GM23338 (cell line): ENCODE measurements around the gene KRT9. TPM values are rescaled to one million over a fixed set of nuclear protein-coding genes. Genes with fewer than 3 reads are reported as not detected.
A peak's percentile ranks its signal among the peaks of the same experiment; 100 is the strongest.

Experiments used
- ATAC-seq: fragments of 200-7000 bp; cut with Tn5 transposase; 3 replicates; pipeline ENCODE4 v1.9.1; 2020
- DNase-seq: peaks from one replicate; pipeline ENCODE4 v3.0.0-alpha.2; 2015; ENCODE audit warnings: low spot score
- H2AFZ ChIP-seq: fragments of 200-600 bp; sonication (generic); 2 replicates; pipeline ENCODE4 v1.8.0; 2016; ENCODE audit warnings: antibody characterized with exemption, mild to moderate bottlenecking, moderate library complexity
- H3F3A ChIP-seq: fragments of 200-600 bp; sonication (generic); replicated peaks from 2 replicates; pipeline ENCODE4 v1.8.0; 2017; ENCODE audit warnings: antibody characterized with exemption, mixed run types, low read depth
- H3K27ac ChIP-seq: fragments of 200-600 bp; sonication (generic); 2 replicates; pipeline ENCODE4 v1.6.1; 2016; ENCODE audit warnings: low read depth
- H3K27me3 ChIP-seq: fragments of 200-600 bp; sonication (generic); 2 replicates; pipeline ENCODE4 v1.8.0; 2016; ENCODE audit warnings: mild to moderate bottlenecking, mixed run types, moderate library complexity; ENCODE audit not compliant: insufficient read depth
- H3K36me3 ChIP-seq: fragments of 200-600 bp; sonication (generic); 2 replicates; pipeline ENCODE4 v1.8.0; 2016; ENCODE audit warnings: mild to moderate bottlenecking; ENCODE audit not compliant: insufficient read depth
- H3K4me1 ChIP-seq: fragments of 200-600 bp; sonication (generic); 2 replicates; pipeline ENCODE4 v1.8.0; 2016; ENCODE audit warnings: mild to moderate bottlenecking, moderate library complexity; ENCODE audit not compliant: insufficient read depth
- H3K4me2 ChIP-seq: fragments of 200-600 bp; sonication (generic); 2 replicates; pipeline ENCODE4 v1.7.1; 2017; ENCODE audit warnings: mixed run types
- H3K4me3 ChIP-seq: fragments of 200-600 bp; sonication (generic); 2 replicates; pipeline ENCODE4 v1.6.1; 2016; ENCODE audit warnings: mixed run types
- H3K79me2 ChIP-seq: fragments of 200-600 bp; sonication (generic); replicated peaks from 2 replicates; pipeline ENCODE4 v1.8.0; 2017; ENCODE audit warnings: mild to moderate bottlenecking; ENCODE audit not compliant: insufficient read depth
- H3K9me2 ChIP-seq: fragments of 200-600 bp; sonication (generic); 2 replicates; pipeline ENCODE4 v1.8.0; 2017; ENCODE audit not compliant: insufficient read depth
- H4K20me1 ChIP-seq: fragments of 200-600 bp; sonication (generic); replicated peaks from 2 replicates; pipeline ENCODE4 v1.8.0; 2017; ENCODE audit warnings: mild to moderate bottlenecking; ENCODE audit not compliant: insufficient read depth
- H3K27ac Mint-ChIP-seq: 2 replicates; pipeline ENCODE4 v1.8.0; 2020; ENCODE audit warnings: inconsistent platforms, mild to moderate bottlenecking, moderate library complexity, mixed read lengths
- H3K27me3 Mint-ChIP-seq: 3 replicates; pipeline ENCODE4 v1.8.0; 2022; ENCODE audit warnings: low read depth, mild to moderate bottlenecking, moderate library complexity, mixed read lengths, inconsistent platforms; ENCODE audit not compliant: insufficient read depth, poor library complexity
- H3K36me3 Mint-ChIP-seq: 3 replicates; pipeline ENCODE4 v1.8.0; 2021; ENCODE audit warnings: low read depth, mild to moderate bottlenecking, inconsistent platforms, moderate library complexity, mixed read lengths
- H3K4me1 Mint-ChIP-seq: 3 replicates; pipeline ENCODE4 v1.8.0; 2020; ENCODE audit warnings: mild to moderate bottlenecking, inconsistent platforms, mixed read lengths
- H3K4me3 Mint-ChIP-seq: 3 replicates; pipeline ENCODE4 v1.8.0; 2021; ENCODE audit warnings: moderate library complexity, mild to moderate bottlenecking, inconsistent platforms, mixed read lengths
- H3K9me3 Mint-ChIP-seq: 3 replicates; pipeline ENCODE4 v1.8.0; 2020; ENCODE audit warnings: moderate library complexity, mild to moderate bottlenecking, inconsistent platforms, mixed read lengths
- CREB1 ChIP-seq: fragments of 250-450 bp; sonication (Bioruptor Pico); IDR thresholded peaks from 2 replicates; pipeline ENCODE4 v1.5.0; 2020; ENCODE audit warnings: low read depth, mild to moderate bottlenecking, moderate library complexity
- ETS1 ChIP-seq: IDR thresholded peaks from 2 replicates; pipeline ENCODE4 v1.6.1; 2016; ENCODE audit warnings: antibody characterized with exemption
- EZH2 ChIP-seq: fragments of 200-600 bp; sonication (generic); IDR thresholded peaks from one replicate; pipeline ENCODE4 v1.8.0; 2017; ENCODE audit warnings: antibody characterized with exemption, mild to moderate bottlenecking, low read depth; ENCODE audit not compliant: unreplicated experiment
- EZH2phosphoT487 ChIP-seq: fragments of 200-600 bp; sonication (generic); IDR thresholded peaks from one replicate; pipeline ENCODE4 v1.8.1; 2018; ENCODE audit warnings: antibody characterized with exemption; ENCODE audit not compliant: unreplicated experiment
- JUNB ChIP-seq: IDR thresholded peaks from one replicate; pipeline ENCODE4 v1.6.1; 2016; ENCODE audit warnings: antibody characterized with exemption; ENCODE audit not compliant: unreplicated experiment
- NANOG ChIP-seq: IDR thresholded peaks from 2 replicates; pipeline ENCODE4 v1.6.1; 2016; ENCODE audit warnings: antibody characterized with exemption, borderline replicate concordance
- POLR2AphosphoS5 ChIP-seq: IDR thresholded peaks from 2 replicates; pipeline ENCODE4 v1.6.1; 2016; ENCODE audit warnings: antibody characterized with exemption, low read depth
- REST ChIP-seq: IDR thresholded peaks from one replicate; pipeline ENCODE4 v1.6.1; 2018; ENCODE audit warnings: antibody characterized with exemption; ENCODE audit not compliant: unreplicated experiment
- STAT1 ChIP-seq: IDR thresholded peaks from one replicate; pipeline ENCODE4 v1.6.1; 2016; ENCODE audit warnings: antibody characterized with exemption; ENCODE audit not compliant: unreplicated experiment
- ZNF114 ChIP-seq: fragments of 250-450 bp; sonication (Bioruptor Pico); IDR thresholded peaks from 2 replicates; pipeline ENCODE4 v1.5.0; 2020; ENCODE audit warnings: mild to moderate bottlenecking, moderate library complexity
- ZNF331 ChIP-seq: fragments of 250-450 bp; sonication (Bioruptor Pico); IDR thresholded peaks from 2 replicates; pipeline ENCODE4 v1.5.0; 2020; ENCODE audit warnings: low read depth, mild to moderate bottlenecking, moderate library complexity
- polyA plus RNA-seq: library from polyadenylated mRNA; unstranded; fragments of >200 nt; fragmentation: Nextera tagmentation; extraction: Ambion mirVana; gene quantifications from 2 replicates; pipeline ENCODE4 v1.2.1, GENCODE V29; 2016
- total RNA-seq: library from RNA; depleted of rRNA; stranded (reverse); fragments of >200 nt; shearing (Covaris generic); gene quantifications from 2 replicates; pipeline ENCODE4 v1.2.3, GENCODE V29; 2014
- TF ChIP-seq, protein P1 (sequence below): fragments of 250-450 bp; sonication (Bioruptor Pico); IDR thresholded peaks from 2 replicates; pipeline ENCODE4 v1.5.0; 2020; ENCODE audit warnings: mild to moderate bottlenecking, moderate library complexity
- TF ChIP-seq, protein P2 (sequence below), 2 experiments: fragments of 200-600 bp in 1 of 2; sonication (generic) in 1 of 2; conservative IDR thresholded peaks; 2 replicates each; pipeline versions ENCODE4 v1.5.1 to v1.6.1; 2016 to 2017; ENCODE audit warnings: antibody characterized with exemption in 2 of 2, low read depth in 2 of 2, mild to moderate bottlenecking in 2 of 2, moderate library complexity in 1 of 2

Gene KRT9
- total and polyA plus RNA-seq, 2 experiments from 2014 or later, result not detected

DNA sequence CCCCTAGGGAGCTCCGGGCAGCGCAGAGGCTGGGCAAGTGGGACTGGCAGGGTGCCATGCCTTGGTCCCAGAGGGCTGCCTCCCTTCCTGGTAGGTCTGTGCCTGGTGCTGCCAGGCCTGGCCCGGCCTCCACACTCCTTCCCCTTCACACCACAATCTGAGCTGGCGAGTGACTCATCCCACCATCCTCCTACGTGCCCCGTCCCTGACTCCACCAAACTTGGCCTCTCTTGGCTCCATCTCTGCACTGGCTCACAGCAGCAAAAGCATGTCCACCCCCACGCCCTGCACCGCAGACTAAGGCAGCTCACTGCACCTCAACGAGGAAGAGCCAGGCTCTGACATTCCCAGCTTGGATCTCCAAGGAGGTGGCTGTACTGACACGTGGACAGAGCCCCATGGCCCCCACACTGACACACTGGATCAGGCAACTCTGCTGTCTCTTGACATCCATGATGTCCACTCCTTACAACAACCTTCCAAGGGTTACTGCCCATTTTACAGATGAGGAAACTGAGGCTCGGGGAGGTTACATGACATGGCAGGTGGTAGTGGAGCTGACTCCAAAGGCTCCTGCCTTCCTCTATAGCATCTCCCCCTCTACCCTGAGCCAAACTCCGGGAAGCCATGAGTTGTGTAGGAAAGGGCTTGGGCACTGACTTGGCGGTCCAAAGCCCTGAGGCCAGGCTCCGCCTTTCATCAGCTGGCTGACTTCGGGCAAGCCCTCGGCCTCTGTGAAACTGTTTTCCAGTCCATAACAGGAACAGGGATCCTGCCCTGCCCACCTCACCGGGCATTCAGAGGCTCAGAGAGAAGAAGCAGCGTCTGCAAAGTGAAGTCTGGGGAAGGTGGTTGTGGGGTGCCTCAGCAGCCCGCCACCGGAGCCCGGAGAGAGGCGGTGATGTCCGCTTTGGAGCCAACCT, 23.7 kb downstream of the KRT9 start:
- ATAC-seq (no peak), DNase-seq (no peak)
- Histone ChIP-seq H3K4me2 (peak overlapping the region; percentile 73), H3K27ac (no peak overlapping the region), H3K27me3 (no peaks in the 10 kb centered on the region), H3K4me3 (peak overlapping the region; percentile 48; the same call in 1 of the 2 replicates), H4K20me1 (no peaks in the 10 kb centered on the region), H3K79me2 (no peaks in the 10 kb centered on the region), H2AFZ (peak overlapping the region; percentile 96; the same call in 1 of the 2 replicates), H3F3A (no peaks in the 10 kb centered on the region), H3K4me1 (peaks cover 16% of the 10 kb centered on the region), H3K9me2 (no peaks in the 10 kb centered on the region), H3K36me3 (no peaks in the 10 kb centered on the region)
- no peak overlapping the region for H3K27ac Mint-ChIP-seq
- TF ChIP-seq REST (no peak), NANOG (no peak), EZH2phosphoT487 (no peak), STAT1 (no peak), EZH2 (no peak), ZNF331 (CRISPR knock-in tag) (no peak), POLR2AphosphoS5 (no peak), ZNF114 (CRISPR knock-in tag) (no peak), JUNB (no peak), ETS1 (no peak), CREB1 (no peak)
- TF ChIP-seq, protein P1, sequence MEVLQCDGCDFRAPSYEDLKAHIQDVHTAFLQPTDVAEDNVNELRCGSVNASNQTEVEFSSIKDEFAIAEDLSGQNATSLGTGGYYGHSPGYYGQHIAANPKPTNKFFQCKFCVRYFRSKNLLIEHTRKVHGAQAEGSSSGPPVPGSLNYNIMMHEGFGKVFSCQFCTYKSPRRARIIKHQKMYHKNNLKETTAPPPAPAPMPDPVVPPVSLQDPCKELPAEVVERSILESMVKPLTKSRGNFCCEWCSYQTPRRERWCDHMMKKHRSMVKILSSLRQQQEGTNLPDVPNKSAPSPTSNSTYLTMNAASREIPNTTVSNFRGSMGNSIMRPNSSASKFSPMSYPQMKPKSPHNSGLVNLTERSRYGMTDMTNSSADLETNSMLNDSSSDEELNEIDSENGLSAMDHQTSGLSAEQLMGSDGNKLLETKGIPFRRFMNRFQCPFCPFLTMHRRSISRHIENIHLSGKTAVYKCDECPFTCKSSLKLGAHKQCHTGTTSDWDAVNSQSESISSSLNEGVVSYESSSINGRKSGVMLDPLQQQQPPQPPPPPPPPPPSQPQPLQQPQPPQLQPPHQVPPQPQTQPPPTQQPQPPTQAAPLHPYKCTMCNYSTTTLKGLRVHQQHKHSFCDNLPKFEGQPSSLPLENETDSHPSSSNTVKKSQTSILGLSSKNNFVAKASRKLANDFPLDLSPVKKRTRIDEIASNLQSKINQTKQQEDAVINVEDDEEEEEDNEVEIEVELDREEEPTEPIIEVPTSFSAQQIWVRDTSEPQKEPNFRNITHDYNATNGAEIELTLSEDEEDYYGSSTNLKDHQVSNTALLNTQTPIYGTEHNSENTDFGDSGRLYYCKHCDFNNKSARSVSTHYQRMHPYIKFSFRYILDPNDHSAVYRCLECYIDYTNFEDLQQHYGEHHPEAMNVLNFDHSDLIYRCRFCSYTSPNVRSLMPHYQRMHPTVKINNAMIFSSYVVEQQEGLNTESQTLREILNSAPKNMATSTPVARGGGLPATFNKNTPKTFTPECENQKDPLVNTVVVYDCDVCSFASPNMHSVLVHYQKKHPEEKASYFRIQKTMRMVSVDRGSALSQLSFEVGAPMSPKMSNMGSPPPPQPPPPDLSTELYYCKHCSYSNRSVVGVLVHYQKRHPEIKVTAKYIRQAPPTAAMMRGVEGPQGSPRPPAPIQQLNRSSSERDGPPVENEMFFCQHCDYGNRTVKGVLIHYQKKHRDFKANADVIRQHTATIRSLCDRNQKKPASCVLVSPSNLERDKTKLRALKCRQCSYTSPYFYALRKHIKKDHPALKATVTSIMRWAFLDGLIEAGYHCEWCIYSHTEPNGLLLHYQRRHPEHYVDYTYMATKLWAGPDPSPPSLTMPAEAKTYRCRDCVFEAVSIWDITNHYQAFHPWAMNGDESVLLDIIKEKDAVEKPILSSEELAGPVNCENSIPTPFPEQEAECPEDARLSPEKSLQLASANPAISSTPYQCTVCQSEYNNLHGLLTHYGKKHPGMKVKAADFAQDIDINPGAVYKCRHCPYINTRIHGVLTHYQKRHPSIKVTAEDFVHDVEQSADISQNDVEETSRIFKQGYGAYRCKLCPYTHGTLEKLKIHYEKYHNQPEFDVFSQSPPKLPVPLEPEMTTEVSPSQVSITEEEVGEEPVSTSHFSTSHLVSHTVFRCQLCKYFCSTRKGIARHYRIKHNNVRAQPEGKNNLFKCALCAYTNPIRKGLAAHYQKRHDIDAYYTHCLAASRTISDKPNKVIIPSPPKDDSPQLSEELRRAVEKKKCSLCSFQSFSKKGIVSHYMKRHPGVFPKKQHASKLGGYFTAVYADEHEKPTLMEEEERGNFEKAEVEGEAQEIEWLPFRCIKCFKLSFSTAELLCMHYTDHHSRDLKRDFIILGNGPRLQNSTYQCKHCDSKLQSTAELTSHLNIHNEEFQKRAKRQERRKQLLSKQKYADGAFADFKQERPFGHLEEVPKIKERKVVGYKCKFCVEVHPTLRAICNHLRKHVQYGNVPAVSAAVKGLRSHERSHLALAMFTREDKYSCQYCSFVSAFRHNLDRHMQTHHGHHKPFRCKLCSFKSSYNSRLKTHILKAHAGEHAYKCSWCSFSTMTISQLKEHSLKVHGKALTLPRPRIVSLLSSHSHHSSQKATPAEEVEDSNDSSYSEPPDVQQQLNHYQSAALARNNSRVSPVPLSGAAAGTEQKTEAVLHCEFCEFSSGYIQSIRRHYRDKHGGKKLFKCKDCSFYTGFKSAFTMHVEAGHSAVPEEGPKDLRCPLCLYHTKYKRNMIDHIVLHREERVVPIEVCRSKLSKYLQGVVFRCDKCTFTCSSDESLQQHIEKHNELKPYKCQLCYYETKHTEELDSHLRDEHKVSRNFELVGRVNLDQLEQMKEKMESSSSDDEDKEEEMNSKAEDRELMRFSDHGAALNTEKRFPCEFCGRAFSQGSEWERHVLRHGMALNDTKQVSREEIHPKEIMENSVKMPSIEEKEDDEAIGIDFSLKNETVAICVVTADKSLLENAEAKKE, result no peak
- TF ChIP-seq, protein P2, sequence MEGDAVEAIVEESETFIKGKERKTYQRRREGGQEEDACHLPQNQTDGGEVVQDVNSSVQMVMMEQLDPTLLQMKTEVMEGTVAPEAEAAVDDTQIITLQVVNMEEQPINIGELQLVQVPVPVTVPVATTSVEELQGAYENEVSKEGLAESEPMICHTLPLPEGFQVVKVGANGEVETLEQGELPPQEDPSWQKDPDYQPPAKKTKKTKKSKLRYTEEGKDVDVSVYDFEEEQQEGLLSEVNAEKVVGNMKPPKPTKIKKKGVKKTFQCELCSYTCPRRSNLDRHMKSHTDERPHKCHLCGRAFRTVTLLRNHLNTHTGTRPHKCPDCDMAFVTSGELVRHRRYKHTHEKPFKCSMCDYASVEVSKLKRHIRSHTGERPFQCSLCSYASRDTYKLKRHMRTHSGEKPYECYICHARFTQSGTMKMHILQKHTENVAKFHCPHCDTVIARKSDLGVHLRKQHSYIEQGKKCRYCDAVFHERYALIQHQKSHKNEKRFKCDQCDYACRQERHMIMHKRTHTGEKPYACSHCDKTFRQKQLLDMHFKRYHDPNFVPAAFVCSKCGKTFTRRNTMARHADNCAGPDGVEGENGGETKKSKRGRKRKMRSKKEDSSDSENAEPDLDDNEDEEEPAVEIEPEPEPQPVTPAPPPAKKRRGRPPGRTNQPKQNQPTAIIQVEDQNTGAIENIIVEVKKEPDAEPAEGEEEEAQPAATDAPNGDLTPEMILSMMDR (conservative IDR thresholded peaks at IDR 0.05; ENCODE audit: low read depth in 2 of 2), result no peak
- H3K36me3 Mint-ChIP-seq, result no peaks in the 10 kb centered on the region
- peaks cover 22% of the 10 kb centered on the region for H3K4me1 Mint-ChIP-seq
- H3K9me3 Mint-ChIP-seq, result peaks cover 7% of the 10 kb centered on the region
- 0 out of 3 replicates have a peak overlapping the region, but pooled peaks have one; percentile 33 for H3K4me3 Mint-ChIP-seq
- H3K27me3 Mint-ChIP-seq, result peaks cover 29% of the 10 kb centered on the region
